CD4-positive, alpha-beta T cell treated with Interleukin-1 beta for 1 hour (primary cell): Measurements from ENCODE around the gene AGGF1.
"Not testable (repeated sequence)": the region's sequence is repeated elsewhere in the genome, so short reads cannot be mapped to it uniquely, and the experiment has no call there.

Source experiments
- DNase-seq, 2 donors: peaks; one replicate each; pipeline ENCODE4 v3.0.0-alpha.2; 2020 to 2022

Gene AGGF1, protein sequence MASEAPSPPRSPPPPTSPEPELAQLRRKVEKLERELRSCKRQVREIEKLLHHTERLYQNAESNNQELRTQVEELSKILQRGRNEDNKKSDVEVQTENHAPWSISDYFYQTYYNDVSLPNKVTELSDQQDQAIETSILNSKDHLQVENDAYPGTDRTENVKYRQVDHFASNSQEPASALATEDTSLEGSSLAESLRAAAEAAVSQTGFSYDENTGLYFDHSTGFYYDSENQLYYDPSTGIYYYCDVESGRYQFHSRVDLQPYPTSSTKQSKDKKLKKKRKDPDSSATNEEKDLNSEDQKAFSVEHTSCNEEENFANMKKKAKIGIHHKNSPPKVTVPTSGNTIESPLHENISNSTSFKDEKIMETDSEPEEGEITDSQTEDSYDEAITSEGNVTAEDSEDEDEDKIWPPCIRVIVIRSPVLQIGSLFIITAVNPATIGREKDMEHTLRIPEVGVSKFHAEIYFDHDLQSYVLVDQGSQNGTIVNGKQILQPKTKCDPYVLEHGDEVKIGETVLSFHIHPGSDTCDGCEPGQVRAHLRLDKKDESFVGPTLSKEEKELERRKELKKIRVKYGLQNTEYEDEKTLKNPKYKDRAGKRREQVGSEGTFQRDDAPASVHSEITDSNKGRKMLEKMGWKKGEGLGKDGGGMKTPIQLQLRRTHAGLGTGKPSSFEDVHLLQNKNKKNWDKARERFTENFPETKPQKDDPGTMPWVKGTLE

GRCh38 chr5:77030097-77031071, at the start of gene AGGF1:
Gene AGGF1 (plus strand): TSS chr5:77030404. CDS start chr5:77030767, 363 bp downstream.
- DNase-seq: peak; percentile 87 to 88

GRCh38 chr5:76980518-76981144, 49.6 kb upstream of the AGGF1 start:
- no peak for DNase-seq

DNA sequence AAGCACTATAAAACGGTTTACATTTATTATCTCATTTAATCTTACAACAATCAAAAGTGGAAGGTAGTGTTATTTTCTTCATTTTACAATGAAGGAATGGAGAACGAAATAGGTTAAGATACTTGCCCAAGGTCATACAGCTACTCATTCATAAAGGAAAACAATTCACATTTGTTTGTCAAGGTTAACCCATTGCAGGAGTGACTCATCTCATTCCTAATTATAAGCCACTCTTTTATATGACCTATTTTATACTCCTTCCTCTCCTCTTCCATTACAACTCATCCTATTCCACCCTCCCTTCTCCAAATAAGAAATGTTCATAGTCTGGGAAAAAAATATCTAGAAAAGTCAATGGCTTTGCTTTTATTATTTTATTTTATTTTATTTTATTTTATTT, 47.8 kb upstream of the AGGF1 start:
- DNase-seq: no peak

DNA sequence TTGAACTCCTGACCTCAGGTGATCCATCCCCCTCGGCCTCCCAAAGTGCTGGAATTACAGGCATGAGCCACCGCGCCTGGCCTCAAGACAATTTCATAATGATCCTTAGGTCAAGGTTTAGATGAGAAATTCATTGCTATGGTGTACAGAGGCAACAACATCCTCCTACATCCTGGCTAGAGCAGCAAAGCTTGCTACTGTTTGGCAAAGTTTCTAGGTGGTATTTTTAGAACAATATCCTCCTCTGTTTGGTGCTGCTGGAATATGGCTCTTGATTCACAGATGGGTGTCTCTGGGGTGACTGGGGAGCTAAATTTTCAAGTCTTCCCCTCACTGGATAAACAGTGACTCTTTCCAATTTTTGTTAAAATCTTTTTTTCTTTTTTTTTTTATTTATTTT, 46.7 kb upstream of the AGGF1 start:
- DNase-seq: no peak

DNA sequence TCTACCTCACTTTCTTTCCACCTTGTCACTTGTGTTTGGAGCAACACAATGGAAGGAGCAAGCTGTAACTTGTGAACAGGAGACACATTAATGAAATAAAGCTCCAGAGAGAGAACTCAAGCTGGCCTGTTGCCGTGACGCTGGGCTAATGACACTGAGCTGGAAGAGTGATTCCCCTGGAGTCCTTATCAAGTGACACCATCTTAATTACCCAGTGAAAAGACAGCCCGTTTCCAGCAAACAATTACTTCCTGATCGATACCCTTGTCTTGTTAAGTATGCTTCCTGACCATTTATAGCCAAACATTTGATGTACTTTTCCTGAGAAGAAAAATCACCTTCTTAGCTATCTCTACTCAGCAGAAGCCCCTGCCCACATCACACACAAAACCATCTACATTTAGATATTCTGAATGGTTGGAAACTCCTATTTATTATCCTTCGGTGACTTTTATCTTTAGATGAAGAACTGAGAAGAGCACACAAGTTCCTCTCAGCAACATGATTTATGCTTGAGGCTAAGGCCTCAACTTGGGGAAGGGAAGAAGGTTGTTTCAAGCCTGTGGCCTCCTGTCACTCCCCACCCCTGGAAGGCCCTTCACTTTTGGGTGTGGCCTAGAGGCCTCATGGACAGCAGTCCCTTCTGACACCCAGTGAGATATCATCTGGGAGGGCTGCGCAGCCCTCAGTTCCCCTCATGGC, 43.2 kb upstream of the AGGF1 start:
- no peak for DNase-seq

- no peak for DNase-seq
Observed at GRCh38 chr5:76990899-76991459, 39.2 kb upstream of the AGGF1 start.

GRCh38 chr5:76993436-76993835, 36.8 kb upstream of the AGGF1 start:
- not testable (repeated sequence) for DNase-seq

GRCh38 chr5:76994337-76994736, 35.9 kb upstream of the AGGF1 start:
- no peak for DNase-seq

DNA sequence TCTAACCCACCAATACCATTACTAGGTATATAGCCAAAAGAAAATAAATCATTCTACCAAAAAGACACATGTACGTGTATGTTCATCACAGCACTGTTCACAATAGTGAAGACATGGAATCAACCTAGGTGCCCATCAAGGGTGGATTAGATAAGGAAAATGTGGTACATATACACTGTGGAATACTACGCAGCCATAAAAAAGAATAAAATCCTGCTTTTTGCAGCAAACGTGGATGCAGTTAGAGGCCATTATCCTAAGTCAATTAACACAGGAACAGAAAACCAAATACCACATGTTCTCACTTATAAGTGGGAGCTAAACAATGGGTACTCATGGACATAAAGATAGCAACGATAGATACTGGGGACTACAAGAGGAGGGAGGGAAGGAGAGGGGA, 32.0 kb upstream of the AGGF1 start:
- not testable (repeated sequence) for DNase-seq

- no peak for DNase-seq
Observed at GRCh38 chr5:76999451-76999850, 30.8 kb upstream of the AGGF1 start.

GRCh38 chr5:77003246-77003645, 27.0 kb upstream of the AGGF1 start:
- DNase-seq: no peak

- DNase-seq: no peak
Observed at GRCh38 chr5:77006124-77006523, 24.1 kb upstream of the AGGF1 start.

DNA sequence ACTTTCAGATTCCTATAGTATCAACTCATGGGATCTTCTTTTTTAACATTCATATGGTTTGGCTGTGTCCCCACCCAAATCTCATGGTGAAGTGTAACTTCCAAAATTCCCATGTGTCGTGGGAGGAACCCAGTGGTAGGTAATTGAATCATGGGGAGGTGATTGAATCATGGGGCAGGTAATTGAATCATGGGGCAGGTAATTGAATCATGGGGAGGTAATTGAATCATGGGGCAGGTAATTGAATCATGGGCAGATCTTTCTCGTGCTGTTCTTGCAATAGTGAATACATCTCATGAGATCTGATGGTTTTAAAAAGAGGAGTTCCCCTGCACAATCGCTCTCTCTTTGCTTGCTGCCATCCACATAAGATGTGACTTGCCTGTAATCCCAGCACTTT, 21.8 kb upstream of the AGGF1 start:
- no peak for DNase-seq

DNA sequence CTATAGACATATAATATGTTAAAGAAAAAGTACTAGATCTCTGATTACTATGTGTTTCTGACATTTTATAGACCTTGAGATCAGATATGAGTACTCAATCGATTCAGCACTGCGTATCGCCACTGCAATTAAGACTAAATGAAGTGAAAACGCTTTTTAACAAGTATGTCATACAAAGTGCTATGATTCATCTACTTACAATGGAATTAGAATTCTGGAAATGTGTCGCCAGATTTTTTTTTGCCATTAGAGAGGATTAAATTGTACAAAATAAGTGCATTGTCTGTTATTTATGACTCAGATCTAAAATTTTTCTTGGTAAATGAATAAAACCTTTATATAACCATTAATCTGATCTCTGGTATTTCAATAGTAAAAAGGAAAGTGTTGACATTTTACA, 20.0 kb upstream of the AGGF1 start:
- DNase-seq: no peak

DNA sequence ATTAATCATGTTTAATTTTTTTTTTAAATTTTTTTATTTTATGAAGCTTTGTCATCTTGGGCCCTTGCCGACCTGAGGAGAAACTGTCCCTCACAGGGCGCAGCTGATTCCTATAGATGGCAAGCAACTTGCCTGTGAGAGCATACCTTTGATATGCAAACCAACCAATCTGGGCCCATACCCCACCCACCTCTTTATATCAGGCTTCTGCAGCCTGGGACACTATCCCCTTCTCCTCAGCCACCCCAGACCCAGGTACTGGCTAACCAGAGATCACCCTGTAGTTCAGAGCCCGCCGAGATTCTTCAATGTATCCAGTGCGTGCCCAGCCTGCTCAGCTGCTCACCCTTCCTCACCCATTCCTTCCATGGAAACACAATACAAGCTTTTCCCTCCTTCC, 18.7 kb upstream of the AGGF1 start:
- DNase-seq: no peak

- no peak for DNase-seq
Observed at GRCh38 chr5:77012601-77013000, 17.6 kb upstream of the AGGF1 start.

GRCh38 chr5:77015938-77016569, 14.2 kb upstream of the AGGF1 start:
- peak in 1 of 2 donors; percentile 5 for DNase-seq

- DNase-seq: no peak
Observed at GRCh38 chr5:77016962-77017361, 13.2 kb upstream of the AGGF1 start.

- no peak for DNase-seq
Observed at GRCh38 chr5:77017668-77018067, 12.5 kb upstream of the AGGF1 start.

DNA sequence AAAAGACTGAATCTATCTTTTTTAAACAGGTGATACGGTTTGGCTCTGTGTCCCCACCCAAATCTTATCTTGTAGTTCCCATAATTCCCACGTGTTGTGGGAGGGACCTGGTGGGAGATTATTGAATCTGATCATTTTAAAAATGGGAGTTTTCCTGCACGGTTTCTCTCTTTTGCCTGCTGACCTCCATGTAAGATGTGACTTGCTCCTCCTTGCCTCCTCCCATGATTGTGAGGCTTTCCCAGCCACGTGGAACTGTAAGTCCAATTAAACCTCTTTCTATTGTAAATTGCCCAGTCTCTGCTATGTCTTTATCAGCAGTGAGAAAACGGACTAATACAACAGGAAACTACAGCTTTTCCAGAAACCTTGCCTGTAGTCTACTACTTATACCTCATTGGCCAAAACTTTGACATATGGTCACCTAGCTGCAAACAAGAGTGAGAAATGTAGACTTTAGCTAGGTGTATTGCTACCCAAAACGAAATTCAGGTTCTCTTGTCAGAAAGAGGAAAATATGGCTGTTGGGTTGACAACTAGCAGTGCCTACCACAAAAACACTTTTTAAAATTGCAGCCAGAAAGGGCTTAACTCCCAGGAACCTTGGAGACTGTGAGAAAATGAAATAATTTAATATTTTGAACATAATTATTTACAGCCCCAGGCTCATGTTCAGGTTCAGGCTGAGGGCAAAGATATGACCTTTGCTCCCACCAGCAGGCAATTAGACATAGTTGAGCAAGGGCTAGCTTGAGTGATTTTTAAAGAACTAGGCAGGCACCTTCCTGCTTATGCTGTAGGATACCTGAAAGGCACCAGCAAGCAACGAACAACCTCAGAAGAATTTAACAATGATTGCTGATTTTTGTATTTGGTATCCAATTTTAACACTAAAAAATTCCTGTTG, 7.4 kb upstream of the AGGF1 start:
- DNase-seq: no peak
